ENCODE measurements around the gene ENKUR. TPM values are rescaled to one million over a fixed set of nuclear protein-coding genes. Genes with fewer than 3 reads are reported as not detected.

The ENKUR gene
- total and polyA plus RNA-seq, 10 of the 15 experiments (the other 5 are each of a cell fraction or from before 2014, with no cell fraction given): 0.01 to 0.19 (median 0.11) TPM; not detected in 6

- ChIA-PET CTCF (interaction anchor here (1.1 to 4.1 kb wide), 4 partner anchors 8 to 143 kb away, joined by 3 to 29 read pairs (median 4); no protein-coding TSS in a partner anchor), RAD21 (ENCODE audit: unreplicated experiment) (interaction anchor here (16.1 kb wide), 1 partner anchor 7 kb away, joined by 274 read pairs; no protein-coding TSS in a partner anchor), POLR2A (interaction anchor here (1.6 to 1.9 kb wide), 2 partner anchors 8 to 10 kb away, joined by 11 read pairs; no protein-coding TSS in a partner anchor), SMC1A (ENCODE audit: uncharacterized antibody, unreplicated experiment) (interaction anchor here (0.8 to 11.3 kb wide), 3 partner anchors 7 to 211 kb away, joined by 3 to 236 read pairs (median 29); no protein-coding TSS in a partner anchor)
- Histone ChIP-seq H3K36me3 (ENCODE audit: control insufficient read depth in 2 of 2, insufficient read depth in 2 of 2, low read length in 1 of 2) (no peaks in the 10 kb centered on the region), H3K27ac (ENCODE audit: control insufficient read depth, insufficient read depth) (no peak overlapping the region), H3K9ac (ENCODE audit: control insufficient read depth, insufficient read depth, low read length) (no peak overlapping the region), H3K4me1 (ENCODE audit: control insufficient read depth, insufficient read depth, low read length) (no peaks in the 10 kb centered on the region), H3K9me3 (replicated peaks; ENCODE audit: control insufficient read depth, insufficient read depth, low read length) (no peaks in the 10 kb centered on the region; the same call in 2 of the 3 replicates), H3K4me3 (no peak overlapping the region), H2AFZ (ENCODE audit: control insufficient read depth, low read depth, low read length) (no peak overlapping the region), H4K20me1 (ENCODE audit: control insufficient read depth, insufficient read depth) (no peaks in the 10 kb centered on the region), H3K79me2 (ENCODE audit: control insufficient read depth, insufficient read depth, low read length) (no peaks in the 10 kb centered on the region), H3K27me3 (replicated peaks in 1 of 2; ENCODE audit: control insufficient read depth in 2 of 2, insufficient read depth in 2 of 2, low read length in 1 of 2) (no peaks in the 10 kb centered on the region), H3K4me2 (ENCODE audit: control insufficient read depth, insufficient read depth) (no peak overlapping the region)
- DNase-seq (ENCODE audit: low read depth, low spot score) (no peak), ATAC-seq (no peak), FAIRE-seq (no peak)
- 80% methylated on average over 5 of the region's 5 CpGs for WGBS (ENCODE audit: insufficient coverage, insufficient replicate concordance, low lambda C conversion rate, missing lambda C conversion rate)
- intact Hi-C loops (cut with micrococcal nuclease; ENCODE audit: unreplicated experiment): no loop called here
- in situ Hi-C loops (cut with MboI): no loop called here
- BruUV-seq (replicated peaks): no TSS peak
- TF ChIP-seq JUNB (IDR thresholded peaks at IDR 0.05): no peak
- no peak for TF ChIP-seq BCL3 (IDR thresholded peaks at IDR 0.05; ENCODE audit: borderline replicate concordance, insufficient read depth, low read depth, low read length, poor library complexity, severe bottlenecking)
- TF ChIP-seq KLF5 (IDR thresholded peaks at IDR 0.05; ENCODE audit: partially characterized antibody): no peak
- no peak for TF ChIP-seq SMAD5 (IDR thresholded peaks at IDR 0.05; ENCODE audit: low read depth)
- TF ChIP-seq EP300 (IDR thresholded peaks at IDR 0.05; ENCODE audit: borderline replicate concordance in 1 of 2, control insufficient read depth in 1 of 2, low read depth in 2 of 2, low read length in 2 of 2): no peak
- TF ChIP-seq KDM1A (IDR thresholded peaks at IDR 0.05; ENCODE audit: borderline replicate concordance): no peak
- no peak for TF ChIP-seq NFIC (IDR thresholded peaks at IDR 0.05; ENCODE audit: low read depth, low read length)
- TF ChIP-seq SUZ12 (IDR thresholded peaks at IDR 0.05; ENCODE audit: unreplicated experiment): no peak
- no peak for TF ChIP-seq BHLHE40 (IDR thresholded peaks at IDR 0.05; ENCODE audit: borderline replicate concordance in 1 of 2, low read depth in 2 of 2, low read length in 1 of 2)
- TF ChIP-seq CTCF (IDR thresholded peaks at IDR 0.05 in 2 of 3, conservative IDR thresholded peaks at IDR 0.05 in 1 of 3; ENCODE audit: control insufficient read depth in 2 of 3, extremely low read depth in 1 of 3, insufficient read depth in 1 of 3, low read depth in 3 of 3, low read length in 3 of 3): no peak
- no peak for TF ChIP-seq E2F8 (IDR thresholded peaks at IDR 0.05; ENCODE audit: low read depth, partially characterized antibody)
- no peak for TF ChIP-seq JUND (IDR thresholded peaks at IDR 0.05; ENCODE audit: low read depth, low read length)
- TF ChIP-seq ETV6 (conservative IDR thresholded peaks at IDR 0.05 in 1 of 2, IDR thresholded peaks at IDR 0.05 in 1 of 2; ENCODE audit: borderline replicate concordance in 1 of 2, low read depth in 1 of 2): no peak
- no peak for TF ChIP-seq IRF4 (IDR thresholded peaks at IDR 0.05; ENCODE audit: low read depth, low read length)
- TF ChIP-seq MEF2B (IDR thresholded peaks at IDR 0.05; ENCODE audit: partially characterized antibody, poor library complexity, severe bottlenecking): no peak
Measured at GRCh38 chr10:24938076-24938475, 77.9 kb downstream of the ENKUR start.
